Fibroblast of skin of left biceps (primary cell): ENCODE data around the gene TTC39C.
A peak's percentile ranks its signal among the peaks of the same experiment; 100 is the strongest.
"Not testable (repeated sequence)": the region's sequence is repeated elsewhere in the genome, so short reads cannot be mapped to it uniquely, and the experiment has no call there.

Experiments
- DNase-seq, 2 experiments: peaks; one replicate each; pipeline ENCODE4 v3.0.0-alpha.2; 2013; ENCODE audit warnings: low read depth in 2 of 2

TTC39C gene

DNA sequence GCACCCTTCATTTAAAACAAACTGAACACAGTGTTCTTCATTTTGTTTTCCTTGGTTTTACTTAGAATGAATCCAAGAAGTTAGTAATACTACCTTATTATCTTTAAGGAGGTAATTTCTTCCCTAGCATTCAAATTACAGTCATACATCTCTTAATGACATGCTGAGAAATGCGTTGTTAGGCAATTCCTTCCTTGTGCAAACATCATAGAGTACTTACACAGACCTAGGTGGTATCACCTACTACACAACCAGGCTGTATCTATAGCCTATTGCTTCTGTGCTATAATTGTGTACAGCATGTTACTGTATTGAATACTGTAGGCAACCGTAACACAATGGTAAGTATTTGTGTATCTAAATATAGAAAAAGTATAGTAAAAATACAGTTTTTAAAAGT, 115.9 kb downstream of the TTC39C start:
- DNase-seq, result no peak

DNA sequence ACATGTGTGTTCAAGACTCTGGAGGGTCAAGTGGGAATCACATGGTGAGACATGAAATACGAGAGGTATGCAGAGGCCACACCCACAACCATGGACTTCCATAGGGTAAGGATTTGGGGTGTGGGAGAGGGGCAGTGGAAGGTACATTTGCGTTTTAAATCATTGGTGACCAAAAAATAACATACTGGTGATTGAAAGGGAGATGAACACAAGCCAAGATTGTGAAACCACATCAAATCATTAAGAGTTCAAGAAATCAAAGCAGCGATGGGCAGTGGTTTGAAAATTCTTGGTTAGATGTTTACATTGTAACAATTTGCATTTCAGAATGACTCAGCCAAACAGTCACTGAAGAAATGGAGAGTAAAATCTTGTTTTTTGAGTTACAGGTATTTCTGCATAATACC, 122.4 kb downstream of the TTC39C start:
- no peak for DNase-seq

DNA sequence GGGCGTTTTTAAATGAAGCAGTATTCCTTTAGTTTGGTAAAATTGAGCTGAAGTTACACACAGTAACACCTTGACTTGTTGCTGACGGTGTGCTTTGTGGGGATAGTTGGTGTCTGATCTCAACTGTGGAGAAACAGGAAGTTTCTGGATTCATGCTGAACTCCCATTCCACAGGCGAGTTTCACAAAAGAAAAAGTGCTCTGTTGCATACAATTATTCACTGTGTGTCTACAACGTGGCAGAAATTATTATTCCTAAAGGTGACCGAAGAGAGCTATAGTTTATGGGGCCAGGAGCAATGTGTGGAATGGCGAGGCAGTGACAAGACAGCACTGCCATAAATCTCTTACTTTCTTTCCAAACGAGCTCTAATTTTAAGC, 123.8 kb downstream of the TTC39C start:
- DNase-seq, result no peak

GRCh38 chr18:24138789-24139616, 124.4 kb downstream of the TTC39C start, which contains the start of gene CABYR:
Gene CABYR (plus strand): TSS chr18:24139062. CDS start chr18:24143115, 4,053 bp downstream.
- DNase-seq, result peak; percentile 74

DNA sequence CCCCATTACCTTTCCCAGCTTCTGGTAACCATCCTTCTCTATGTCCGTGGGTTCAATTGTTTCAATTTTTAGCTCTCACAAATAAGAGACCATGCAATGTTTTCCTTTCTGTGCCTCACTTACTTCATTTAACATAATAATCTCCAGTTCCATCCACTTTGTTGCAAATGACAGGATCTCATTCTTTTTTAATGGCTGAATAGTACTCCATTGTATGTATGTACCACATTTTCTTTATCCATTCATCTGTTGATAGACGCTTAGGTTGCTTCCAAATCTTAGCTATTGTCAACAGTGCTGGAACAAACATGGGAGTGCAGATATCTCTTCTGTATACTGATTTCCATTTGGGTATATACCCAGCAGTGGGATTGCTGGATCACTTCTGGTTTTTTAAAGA, 126.1 kb downstream of the TTC39C start:
- DNase-seq, result no peak

DNA sequence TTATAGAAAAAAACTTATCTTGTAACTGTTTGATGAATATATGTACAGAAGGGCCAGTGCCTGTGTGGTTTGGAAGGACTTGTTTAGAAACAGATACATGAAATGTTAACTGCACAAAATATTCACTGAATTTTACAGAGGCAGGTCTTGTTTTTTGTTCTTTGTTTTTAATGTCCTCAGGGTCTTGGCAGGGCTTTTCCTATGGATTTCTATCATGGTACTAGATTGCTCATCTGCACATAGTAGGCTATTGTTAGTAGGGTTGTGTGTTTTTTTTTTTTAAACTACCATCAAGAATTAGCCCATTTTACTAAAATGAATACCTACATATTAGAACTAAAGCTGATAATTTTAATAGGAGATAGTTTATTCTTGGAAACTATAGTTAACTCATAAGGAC, 127.8 kb downstream of the TTC39C start:
- DNase-seq, result no peak

- not testable (repeated sequence) for DNase-seq
Observed at GRCh38 chr18:24149591-24149990, 135.0 kb downstream of the TTC39C start.

- no peak for DNase-seq
Observed at GRCh38 chr18:24153397-24153796, 138.8 kb downstream of the TTC39C start.

GRCh38 chr18:24157855-24158254, 143.3 kb downstream of the TTC39C start:
- DNase-seq, result no peak

DNA sequence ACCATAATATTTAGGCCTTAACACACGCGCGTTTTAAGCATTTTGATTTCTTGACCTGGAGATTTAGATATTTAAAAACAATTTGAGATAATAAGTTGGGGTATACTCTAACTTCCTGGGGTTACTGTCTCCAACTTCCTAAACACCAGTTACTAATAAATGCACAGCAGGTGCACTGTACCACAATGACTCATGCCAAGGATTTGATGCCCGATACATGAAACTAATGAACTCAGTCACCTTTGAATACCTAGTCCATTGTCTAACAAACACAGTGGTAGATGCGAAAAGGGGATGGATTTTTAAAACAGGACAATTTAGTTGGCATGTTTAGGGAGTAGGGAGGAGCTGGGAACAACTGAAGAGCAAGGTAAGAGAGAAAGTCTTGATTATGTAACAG, 145.5 kb downstream of the TTC39C start:
- no peak for DNase-seq

GRCh38 chr18:24161304-24161703, 146.8 kb downstream of the TTC39C start:
- no peak for DNase-seq

DNA sequence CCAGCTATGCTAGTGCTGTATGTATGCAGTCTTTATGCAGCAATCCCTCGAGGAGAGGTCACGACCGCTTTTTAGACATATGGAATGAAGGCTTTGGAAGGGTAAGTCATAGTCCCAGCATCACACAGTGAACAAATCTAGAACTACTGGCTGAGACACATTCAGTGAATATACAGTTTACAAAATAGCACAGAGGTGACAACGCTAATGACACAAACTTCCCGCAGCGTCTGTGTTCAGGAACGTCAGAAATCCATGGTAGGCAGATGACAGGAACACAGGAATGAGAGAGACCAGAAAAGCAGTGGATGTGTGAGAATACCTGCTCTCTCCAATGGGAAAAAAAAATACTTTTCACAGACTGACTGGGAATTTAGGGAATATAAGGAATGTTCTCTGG, 153.9 kb downstream of the TTC39C start:
- DNase-seq, result no peak

GRCh38 chr18:24170360-24170759, 155.8 kb downstream of the TTC39C start:
- no peak for DNase-seq

- DNase-seq, result no peak
Observed at GRCh38 chr18:24173997-24174396, 159.4 kb downstream of the TTC39C start.

DNA sequence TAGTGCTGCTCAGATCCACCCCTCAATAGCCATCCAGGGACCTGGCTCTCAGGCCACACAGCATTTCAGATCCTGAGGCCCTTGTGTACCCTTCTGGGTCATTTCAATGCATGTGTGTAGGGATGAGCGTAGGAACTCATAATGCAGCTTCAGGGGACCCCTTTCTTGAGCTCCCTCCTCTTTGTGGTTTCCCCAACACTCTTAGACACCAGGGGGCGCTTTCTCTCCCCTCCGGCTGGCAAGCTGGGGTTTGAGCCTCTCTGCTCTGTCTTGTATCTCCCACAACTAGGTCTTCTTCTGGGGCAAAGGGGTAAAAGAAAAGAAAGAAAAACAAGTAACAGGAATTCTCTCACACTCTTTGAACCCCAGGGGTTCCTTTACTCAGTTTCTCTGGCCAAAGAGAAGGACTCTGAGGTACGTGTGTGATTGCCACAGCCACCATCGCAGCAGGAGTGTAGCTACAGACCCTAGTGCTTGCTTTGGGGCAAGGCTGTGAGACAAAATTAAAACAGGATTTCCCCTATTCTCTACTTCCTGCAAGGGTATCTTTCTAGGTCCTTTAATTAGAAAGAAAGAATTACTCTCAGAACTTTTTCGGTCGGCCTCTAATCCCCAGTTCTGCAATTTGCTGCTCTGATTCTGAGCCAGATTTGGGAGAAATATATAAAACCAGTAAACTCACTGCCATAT, 162.3 kb downstream of the TTC39C start:
- DNase-seq, result peak in 1 of 2 experiments; percentile 10

GRCh38 chr18:24177499-24178133, 163.1 kb downstream of the TTC39C start:
- no peak for DNase-seq

GRCh38 chr18:24180048-24180447, 165.5 kb downstream of the TTC39C start:
- no peak for DNase-seq

GRCh38 chr18:24181806-24182205, 167.3 kb downstream of the TTC39C start:
- peak; percentile 34 to 44 for DNase-seq
